Epidermal melanocyte (primary cell): ENCODE measurements around the gene OMP.

Experiments
- DNase-seq: peaks from one replicate; pipeline ENCODE4 v3.0.0; 2011; ENCODE audit warnings: low spot score; ENCODE audit not compliant: insufficient read length

The OMP gene

DNA sequence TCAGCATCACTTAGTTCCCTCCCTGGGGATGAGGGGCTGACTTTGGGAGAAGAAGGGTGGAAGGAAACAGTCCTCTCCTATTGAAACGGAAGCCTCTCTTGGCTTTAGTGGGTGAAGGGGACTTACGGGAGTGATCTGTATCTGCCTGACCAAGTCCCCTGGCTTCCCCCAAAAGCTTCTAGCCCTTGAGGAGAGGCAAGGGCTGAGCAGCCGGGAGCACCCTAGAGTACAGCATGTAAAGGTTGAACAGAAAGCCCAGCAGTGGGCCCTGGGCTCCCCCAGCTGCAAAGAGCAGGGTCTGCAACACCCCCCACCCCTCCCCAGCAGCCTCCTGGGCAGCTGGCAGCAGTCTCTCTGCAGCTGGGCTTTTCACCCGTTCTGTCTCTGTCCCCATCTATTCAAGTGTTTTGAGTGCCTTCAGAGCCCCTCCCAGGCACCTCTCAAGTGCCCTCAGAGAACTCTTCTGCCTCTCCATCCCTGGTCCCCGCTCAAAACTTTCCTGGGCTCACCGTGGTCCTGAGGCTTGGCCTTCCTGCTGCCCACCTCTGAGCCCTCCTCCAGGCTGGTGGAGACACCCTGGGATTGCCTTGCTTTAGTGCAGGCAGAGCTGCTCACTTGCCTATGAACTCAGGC lies 33.2 kb upstream of the OMP start:
- DNase-seq = no peak

- no peak for DNase-seq
These were observed 32.6 kb upstream of the OMP start for GRCh38 chr11:77069969-77070582.

DNA sequence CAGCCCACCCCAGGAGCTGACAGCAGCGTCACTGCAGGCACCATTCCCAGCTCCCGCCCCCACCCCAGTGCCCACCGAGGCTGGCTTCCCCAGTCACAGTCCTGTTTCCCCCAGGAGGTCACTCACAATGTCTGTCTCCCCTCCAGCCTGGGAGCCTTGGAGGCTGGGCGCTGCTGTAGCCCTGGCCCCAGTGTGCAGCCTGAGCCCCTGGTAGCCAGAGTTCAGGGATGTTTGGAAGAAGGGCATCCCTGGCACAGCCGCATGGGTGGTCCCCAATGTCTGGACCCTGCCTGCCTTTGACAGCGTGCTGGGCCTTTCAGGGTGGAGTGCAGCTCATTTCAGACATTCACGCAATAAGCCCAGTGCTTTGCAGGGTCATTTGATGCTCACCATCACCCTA lies 31.6 kb upstream of the OMP start:
- no peak for DNase-seq

- no peak for DNase-seq
These were observed 30.7 kb upstream of the OMP start for GRCh38 chr11:77071671-77072605.

- DNase-seq = no peak
These were observed 29.8 kb upstream of the OMP start for GRCh38 chr11:77072851-77073327.

- DNase-seq = peak; percentile 91
These were observed 29.2 kb upstream of the OMP start for GRCh38 chr11:77073328-77074001.

GRCh38 chr11:77074205-77074604 lies 28.4 kb upstream of the OMP start:
- DNase-seq = no peak

GRCh38 chr11:77074626-77075221 lies 27.9 kb upstream of the OMP start:
- DNase-seq = no peak

DNA sequence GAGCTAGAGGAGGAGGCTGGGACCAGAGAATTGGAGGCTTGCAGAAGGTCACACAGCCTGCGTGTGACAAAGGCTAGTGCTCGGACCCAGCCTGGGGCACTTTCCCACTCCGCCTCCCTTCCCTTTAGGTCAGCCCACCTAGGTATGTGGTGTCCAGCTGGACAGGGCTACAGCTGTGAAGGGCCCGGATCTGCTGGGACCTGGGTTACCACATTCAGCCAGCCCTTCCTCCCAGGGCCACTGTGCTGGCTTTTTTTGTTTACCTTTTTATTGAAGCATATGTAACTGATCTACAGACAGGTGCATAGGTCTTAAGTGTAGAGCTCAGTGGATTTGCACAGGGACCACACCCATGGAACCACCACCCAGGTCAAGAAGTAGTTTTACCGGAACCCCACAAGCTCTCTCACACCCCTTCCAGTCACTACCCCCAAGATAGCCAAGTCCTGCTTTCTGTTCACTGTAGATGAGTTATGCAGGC lies 27.2 kb upstream of the OMP start:
- DNase-seq = no peak

- DNase-seq = no peak
These were observed 23.0 kb upstream of the OMP start for GRCh38 chr11:77079666-77080065.

DNA sequence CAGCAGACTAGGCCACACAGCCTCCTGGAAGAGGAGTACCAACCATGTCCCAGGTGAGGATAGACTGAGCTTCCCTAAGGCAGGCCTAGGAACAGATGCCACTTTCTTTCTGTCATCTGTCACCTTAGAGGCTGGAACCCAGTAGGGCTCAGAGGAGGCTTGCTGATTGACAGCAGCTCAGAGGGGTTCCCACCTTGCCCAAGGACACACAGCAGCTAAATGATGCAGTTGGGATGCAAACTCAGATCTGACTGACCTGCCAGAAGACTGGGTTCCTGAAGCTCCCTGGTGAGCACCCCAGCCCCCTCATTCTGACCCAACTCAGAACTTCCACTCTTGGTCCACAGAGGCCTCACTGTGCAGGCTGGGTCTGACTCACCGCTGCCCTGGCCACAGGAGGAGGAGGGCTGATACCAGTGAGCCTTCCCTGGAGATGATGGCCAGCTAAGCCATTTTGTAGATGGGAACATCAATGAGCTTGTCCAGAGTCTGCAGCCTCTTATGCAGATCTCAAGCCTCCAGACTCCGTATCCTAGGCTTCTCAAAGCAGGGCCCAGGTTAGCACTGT lies 21.9 kb upstream of the OMP start:
- DNase-seq = no peak

GRCh38 chr11:77081381-77081851 lies 21.2 kb upstream of the OMP start:
- DNase-seq = no peak

- DNase-seq = no peak
These were observed 20.4 kb upstream of the OMP start for GRCh38 chr11:77081976-77082836.

GRCh38 chr11:77082838-77083565 lies 19.6 kb upstream of the OMP start:
- DNase-seq = no peak

- no peak for DNase-seq
These were observed 18.9 kb upstream of the OMP start for GRCh38 chr11:77083566-77084245.

DNA sequence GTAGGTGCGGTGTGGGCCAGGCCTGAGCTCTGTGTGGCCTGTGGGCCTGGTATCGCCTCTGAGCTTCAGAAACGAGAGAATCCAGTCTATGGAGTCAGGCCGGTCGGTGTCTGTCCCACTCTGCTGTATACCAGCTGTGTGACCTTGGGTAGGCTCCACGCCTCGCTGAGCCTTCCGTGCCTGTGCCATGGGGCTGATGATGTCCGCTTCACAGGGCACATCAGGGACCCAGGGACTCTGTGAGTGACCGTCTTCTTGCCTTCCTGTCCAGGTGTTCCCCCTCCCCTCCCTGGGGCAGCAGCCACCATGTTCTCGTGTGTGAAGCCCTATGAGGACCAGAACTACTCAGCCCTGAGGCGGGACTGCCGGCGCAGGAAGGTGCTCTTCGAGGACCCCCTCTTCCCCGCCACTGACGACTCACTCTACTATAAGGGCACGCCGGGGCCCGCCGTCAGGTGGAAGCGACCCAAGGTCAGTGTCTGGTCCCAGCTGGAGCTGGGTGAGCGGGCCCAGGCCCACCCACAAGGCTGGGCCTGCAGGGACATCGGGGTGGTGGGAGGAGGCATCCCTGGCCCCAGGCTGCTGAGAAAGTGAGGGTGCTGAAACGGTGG lies 18.0 kb upstream of the OMP start:
- DNase-seq = no peak

DNA sequence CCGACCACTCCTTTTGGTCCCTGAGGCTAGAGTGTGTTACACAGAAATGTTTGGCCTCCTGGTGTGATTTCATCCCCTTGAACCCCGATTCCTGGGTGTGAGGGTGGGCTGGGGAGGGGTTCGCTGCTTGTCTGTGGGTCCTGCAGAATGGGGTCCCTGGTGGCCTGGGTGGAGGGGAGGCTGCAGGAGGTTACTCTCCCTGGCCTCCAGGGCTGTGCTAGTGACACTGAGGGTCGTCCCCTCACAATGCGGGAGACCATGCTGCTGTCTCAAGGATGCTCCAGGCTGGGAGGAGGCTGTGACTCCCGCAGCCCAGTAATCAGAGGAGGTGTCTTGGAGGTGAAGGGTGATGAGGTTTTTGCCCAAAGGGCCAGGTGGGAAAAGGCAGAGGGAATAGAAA lies 17.0 kb upstream of the OMP start:
- DNase-seq = no peak
